ENCODE data around the gene FBXO2. TPM values are rescaled to one million over a fixed set of nuclear protein-coding genes. Genes with fewer than 3 reads are reported as not detected.

FBXO2 gene
- total RNA-seq, 1 donor from 2014 or later: 0.61 TPM

GRCh38 chr1:11688506-11688905 is 34.3 kb upstream of the FBXO2 start:
- TF ChIP-seq CTCF (conservative IDR thresholded peaks at IDR 0.05): no peak
- Mint-ChIP-seq H3K4me3 (no peak overlapping the region), H3K27me3 (ENCODE audit: low read depth) (peaks cover 28% of the 10 kb centered on the region), H3K36me3 (ENCODE audit: low read depth) (no peaks in the 10 kb centered on the region), H3K9me3 (no peaks in the 10 kb centered on the region), H3K4me1 (peaks cover 18% of the 10 kb centered on the region), H3K27ac (ENCODE audit: unreplicated experiment) (no peak overlapping the region)
- DNase-seq (ENCODE audit: low read depth, low spot score): no peak

GRCh38 chr1:11685210-11685752 is 31.1 kb upstream of the FBXO2 start:
- H3K27ac Mint-ChIP-seq (ENCODE audit: unreplicated experiment): no peak overlapping the region
- no peak for DNase-seq (ENCODE audit: low read depth, low spot score)
- H3K36me3 Mint-ChIP-seq (ENCODE audit: low read depth): no peaks in the 10 kb centered on the region
- H3K27me3 Mint-ChIP-seq (ENCODE audit: low read depth): peaks cover 4% of the 10 kb centered on the region
- no peak for TF ChIP-seq CTCF (conservative IDR thresholded peaks at IDR 0.05)
- H3K4me1 Mint-ChIP-seq: peaks cover 18% of the 10 kb centered on the region
- peak overlapping the region; percentile 59 for H3K4me3 Mint-ChIP-seq
- H3K9me3 Mint-ChIP-seq: no peaks in the 10 kb centered on the region

GRCh38 chr1:11684070-11684469 is 29.8 kb upstream of the FBXO2 start:
- no peak for TF ChIP-seq CTCF (conservative IDR thresholded peaks at IDR 0.05)
- Mint-ChIP-seq H3K4me1 (peaks cover 10% of the 10 kb centered on the region), H3K36me3 (ENCODE audit: low read depth) (no peaks in the 10 kb centered on the region), H3K27me3 (ENCODE audit: low read depth) (no peaks in the 10 kb centered on the region), H3K4me3 (peak overlapping the region; percentile 1), H3K27ac (ENCODE audit: unreplicated experiment) (no peak overlapping the region), H3K9me3 (no peaks in the 10 kb centered on the region)
- DNase-seq (ENCODE audit: low read depth, low spot score): no peak

GRCh38 chr1:11682799-11683198 is 28.6 kb upstream of the FBXO2 start:
- H3K27me3 Mint-ChIP-seq (ENCODE audit: low read depth): no peaks in the 10 kb centered on the region
- no peak for TF ChIP-seq CTCF (conservative IDR thresholded peaks at IDR 0.05)
- H3K4me3 Mint-ChIP-seq: peak overlapping the region; percentile 47
- no peak for DNase-seq (ENCODE audit: low read depth, low spot score)
- no peaks in the 10 kb centered on the region for H3K36me3 Mint-ChIP-seq (ENCODE audit: low read depth)
- H3K4me1 Mint-ChIP-seq: peaks cover 10% of the 10 kb centered on the region
- H3K9me3 Mint-ChIP-seq: no peaks in the 10 kb centered on the region
- no peak overlapping the region for H3K27ac Mint-ChIP-seq (ENCODE audit: unreplicated experiment)

DNA sequence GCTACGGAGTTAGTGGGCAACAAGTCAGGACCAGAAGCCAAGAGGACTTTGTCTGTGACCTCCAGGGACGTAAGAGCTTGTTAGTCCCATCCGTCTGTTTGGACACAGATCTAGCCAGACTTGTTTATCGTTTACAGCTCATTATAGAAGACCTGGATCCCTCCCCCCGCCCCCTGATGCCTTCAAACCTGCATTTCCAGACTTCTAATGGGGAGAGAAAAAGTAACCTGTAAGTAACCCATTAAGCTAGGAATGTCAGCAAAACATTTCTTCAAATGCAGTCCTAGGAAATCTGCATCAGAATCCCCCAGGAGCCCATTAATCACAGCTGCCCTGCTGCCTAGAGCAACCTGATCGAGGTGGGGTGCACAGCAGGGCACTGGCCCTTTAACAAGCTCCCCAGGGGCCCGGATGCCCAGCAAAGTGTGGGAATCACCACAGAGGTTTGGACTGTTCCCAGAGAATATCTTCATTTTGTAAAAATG is 28.1 kb upstream of the FBXO2 start:
- Mint-ChIP-seq H3K36me3 (ENCODE audit: low read depth) (no peaks in the 10 kb centered on the region), H3K9me3 (no peaks in the 10 kb centered on the region), H3K27me3 (ENCODE audit: low read depth) (no peaks in the 10 kb centered on the region), H3K4me1 (peaks cover 10% of the 10 kb centered on the region), H3K27ac (ENCODE audit: unreplicated experiment) (no peak overlapping the region), H3K4me3 (peak overlapping the region; percentile 93)
- no peak for TF ChIP-seq CTCF (conservative IDR thresholded peaks at IDR 0.05)
- no peak for DNase-seq (ENCODE audit: low read depth, low spot score)

All from neural crest cell (in vitro differentiated cells).